HepG2 (cell line): ENCODE measurements around the gene ZNF557. TPM values are rescaled to one million over a fixed set of nuclear protein-coding genes. Genes with fewer than 3 reads are reported as not detected.

Experiments
- AGO1 ChIP-seq: fragments of 200-400 bp; formaldehyde crosslinking; IDR thresholded peaks from 2 replicates; pipeline ENCODE4 v1.6.1; 2017; ENCODE audit warnings: mild to moderate bottlenecking, low read depth, low read length, moderate library complexity; ENCODE audit not compliant: poor library complexity, severe bottlenecking
- CBFB ChIP-seq: sonication (generic); formaldehyde crosslinking; IDR thresholded peaks from 2 replicates; pipeline ENCODE4 v1.4.0; 2020; ENCODE audit warnings: missing genetic modification reagents
- CHD2 ChIP-seq: IDR thresholded peaks from 2 replicates; pipeline ENCODE4 v1.6.1; 2011; ENCODE audit warnings: low read depth, low read length, improper control_type of control experiment
- IRX3 ChIP-seq: sonication (generic); formaldehyde crosslinking; IDR thresholded peaks from 2 replicates; pipeline ENCODE4 v1.8.1; 2023; ENCODE audit warnings: mild to moderate bottlenecking, low read depth, missing genetic modification reagents, borderline replicate concordance
- KLF9 ChIP-seq: IDR thresholded peaks from 2 replicates; pipeline ENCODE4 v1.6.1; 2016; ENCODE audit warnings: low read depth
- NFIB ChIP-seq: sonication (generic); formaldehyde crosslinking; IDR thresholded peaks from 2 replicates; pipeline ENCODE4 v1.9.0; 2021; ENCODE audit warnings: missing genetic modification reagents, mild to moderate bottlenecking, borderline replicate concordance
- NFIC ChIP-seq: IDR thresholded peaks from 2 replicates; pipeline ENCODE4 v1.6.1; 2012; ENCODE audit warnings: mild to moderate bottlenecking, low read length, inconsistent platforms
- PAX8 ChIP-seq: sonication (generic); formaldehyde crosslinking; IDR thresholded peaks from 2 replicates; pipeline ENCODE4 v1.8.0; 2022; ENCODE audit warnings: mild to moderate bottlenecking, missing genetic modification reagents, borderline replicate concordance
- RARG ChIP-seq: sonication (generic); formaldehyde crosslinking; IDR thresholded peaks from 2 replicates; pipeline ENCODE4 v1.4.0; 2020; ENCODE audit warnings: low read depth, mild to moderate bottlenecking, missing genetic modification reagents
- RFX1 ChIP-seq: fragments of 450-650 bp; IDR thresholded peaks from 2 replicates; pipeline ENCODE4 v1.6.1; 2017
- ZNF562 ChIP-seq: sonication (generic); formaldehyde crosslinking; IDR thresholded peaks from 2 replicates; pipeline ENCODE4 v1.8.0; 2022; ENCODE audit warnings: missing genetic modification reagents, borderline replicate concordance
- ZNF724P ChIP-seq: sonication (generic); formaldehyde crosslinking; IDR thresholded peaks from 2 replicates; pipeline ENCODE4 v1.8.0; 2022; ENCODE audit warnings: missing genetic modification reagents, borderline replicate concordance
- ZSCAN29 ChIP-seq: sonication (generic); formaldehyde crosslinking; conservative IDR thresholded peaks from 2 replicates; pipeline ENCODE4 v1.4.0; 2020; ENCODE audit warnings: mild to moderate bottlenecking, missing genetic modification reagents
- ZSCAN30 ChIP-seq: sonication (generic); formaldehyde crosslinking; IDR thresholded peaks from 2 replicates; pipeline ENCODE4 v1.5.0; 2020; ENCODE audit warnings: mild to moderate bottlenecking, missing genetic modification reagents
- polyA plus RNA-seq, 8 experiments: library from polyadenylated mRNA; depleted of rRNA in 3 of 8; stranded (reverse) in 7 of 8; unstranded in 1 of 8; fragments of >200 nt; fragmentation: Illumina TruSeq in 4 of 8; extraction: Trizol in 4 of 8; gene quantifications; 2 replicates each; pipeline versions ENCODE4 v1.2.1 to v1.2.3, GENCODE V29; 2011 to 2016; ENCODE audit warnings: low read depth in 4 of 8, missing spikeins in 1 of 8, mixed read lengths in 1 of 8; ENCODE audit not compliant: insufficient read depth in 1 of 8
- total RNA-seq, 5 experiments: library from RNA; depleted of rRNA; stranded (reverse); fragments of >200 nt; fragmentation: Illumina TruSeq; extraction: Trizol; gene quantifications; 2 replicates each; pipeline ENCODE4 v1.2.3, GENCODE V29; 2016; ENCODE audit warnings: low read depth in 1 of 5
- TF ChIP-seq, protein P1 (sequence below): sonication (generic); formaldehyde crosslinking; IDR thresholded peaks from 2 replicates; pipeline ENCODE4 v1.5.0; 2020; ENCODE audit warnings: mild to moderate bottlenecking, missing genetic modification reagents, borderline replicate concordance
- TF ChIP-seq, protein P2 (sequence below): sonication (generic); formaldehyde crosslinking; IDR thresholded peaks from 2 replicates; pipeline ENCODE4 v1.4.0; 2020; ENCODE audit warnings: missing genetic modification reagents
- TF ChIP-seq, protein P3 (sequence below): sonication (generic); formaldehyde crosslinking; IDR thresholded peaks from 2 replicates; pipeline ENCODE4 v1.5.0; 2020; ENCODE audit warnings: missing genetic modification reagents, mild to moderate bottlenecking, borderline replicate concordance

The ZNF557 gene
- total and polyA plus RNA-seq, 2 of the 13 experiments (the other 11 are each of a cell fraction or from before 2014, with no cell fraction given) = 2.1 to 7.8 TPM

DNA sequence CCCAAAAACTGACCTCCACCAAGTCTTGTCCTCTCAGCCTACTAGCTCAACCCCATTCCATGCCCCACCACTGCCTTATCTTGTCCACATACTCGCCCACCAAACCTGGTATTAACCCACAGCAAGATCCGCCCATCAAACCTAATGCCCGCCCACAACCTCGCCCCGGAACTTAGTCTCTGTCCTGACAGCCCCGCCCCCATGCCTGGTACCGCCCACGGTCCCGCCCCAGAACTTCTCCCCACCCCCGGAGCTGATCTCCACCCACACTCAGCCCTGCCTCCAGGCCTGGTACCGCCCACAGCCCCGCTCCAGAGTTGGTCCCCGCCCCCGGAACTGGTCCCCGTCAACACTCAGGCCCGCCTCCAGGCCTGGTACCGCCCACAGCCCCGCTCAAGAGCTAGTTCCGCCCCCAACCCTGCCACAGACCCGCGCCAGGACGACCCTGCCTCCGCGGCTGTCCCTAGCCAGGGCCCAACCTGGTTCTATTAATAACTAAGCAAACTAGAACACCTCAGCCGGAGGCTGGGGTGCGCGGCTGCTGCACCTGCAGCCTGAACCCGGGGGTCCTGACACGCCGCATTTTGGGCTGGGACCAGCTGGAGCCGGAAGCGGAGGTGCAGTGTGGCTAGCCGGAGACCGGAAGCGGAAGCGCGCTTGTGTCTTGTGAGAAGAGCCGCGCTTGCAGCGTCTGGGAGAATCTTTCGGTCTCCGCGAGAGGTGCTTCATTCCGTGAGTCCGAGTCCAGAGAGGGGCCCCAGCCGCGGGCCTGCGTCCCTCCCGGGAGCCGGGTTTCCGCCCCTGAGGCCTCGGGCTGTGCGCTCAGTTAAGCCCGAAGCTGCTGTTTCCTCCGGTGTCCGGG lies at the start of gene ZNF557 (continued):
- TF ChIP-seq, protein P1, sequence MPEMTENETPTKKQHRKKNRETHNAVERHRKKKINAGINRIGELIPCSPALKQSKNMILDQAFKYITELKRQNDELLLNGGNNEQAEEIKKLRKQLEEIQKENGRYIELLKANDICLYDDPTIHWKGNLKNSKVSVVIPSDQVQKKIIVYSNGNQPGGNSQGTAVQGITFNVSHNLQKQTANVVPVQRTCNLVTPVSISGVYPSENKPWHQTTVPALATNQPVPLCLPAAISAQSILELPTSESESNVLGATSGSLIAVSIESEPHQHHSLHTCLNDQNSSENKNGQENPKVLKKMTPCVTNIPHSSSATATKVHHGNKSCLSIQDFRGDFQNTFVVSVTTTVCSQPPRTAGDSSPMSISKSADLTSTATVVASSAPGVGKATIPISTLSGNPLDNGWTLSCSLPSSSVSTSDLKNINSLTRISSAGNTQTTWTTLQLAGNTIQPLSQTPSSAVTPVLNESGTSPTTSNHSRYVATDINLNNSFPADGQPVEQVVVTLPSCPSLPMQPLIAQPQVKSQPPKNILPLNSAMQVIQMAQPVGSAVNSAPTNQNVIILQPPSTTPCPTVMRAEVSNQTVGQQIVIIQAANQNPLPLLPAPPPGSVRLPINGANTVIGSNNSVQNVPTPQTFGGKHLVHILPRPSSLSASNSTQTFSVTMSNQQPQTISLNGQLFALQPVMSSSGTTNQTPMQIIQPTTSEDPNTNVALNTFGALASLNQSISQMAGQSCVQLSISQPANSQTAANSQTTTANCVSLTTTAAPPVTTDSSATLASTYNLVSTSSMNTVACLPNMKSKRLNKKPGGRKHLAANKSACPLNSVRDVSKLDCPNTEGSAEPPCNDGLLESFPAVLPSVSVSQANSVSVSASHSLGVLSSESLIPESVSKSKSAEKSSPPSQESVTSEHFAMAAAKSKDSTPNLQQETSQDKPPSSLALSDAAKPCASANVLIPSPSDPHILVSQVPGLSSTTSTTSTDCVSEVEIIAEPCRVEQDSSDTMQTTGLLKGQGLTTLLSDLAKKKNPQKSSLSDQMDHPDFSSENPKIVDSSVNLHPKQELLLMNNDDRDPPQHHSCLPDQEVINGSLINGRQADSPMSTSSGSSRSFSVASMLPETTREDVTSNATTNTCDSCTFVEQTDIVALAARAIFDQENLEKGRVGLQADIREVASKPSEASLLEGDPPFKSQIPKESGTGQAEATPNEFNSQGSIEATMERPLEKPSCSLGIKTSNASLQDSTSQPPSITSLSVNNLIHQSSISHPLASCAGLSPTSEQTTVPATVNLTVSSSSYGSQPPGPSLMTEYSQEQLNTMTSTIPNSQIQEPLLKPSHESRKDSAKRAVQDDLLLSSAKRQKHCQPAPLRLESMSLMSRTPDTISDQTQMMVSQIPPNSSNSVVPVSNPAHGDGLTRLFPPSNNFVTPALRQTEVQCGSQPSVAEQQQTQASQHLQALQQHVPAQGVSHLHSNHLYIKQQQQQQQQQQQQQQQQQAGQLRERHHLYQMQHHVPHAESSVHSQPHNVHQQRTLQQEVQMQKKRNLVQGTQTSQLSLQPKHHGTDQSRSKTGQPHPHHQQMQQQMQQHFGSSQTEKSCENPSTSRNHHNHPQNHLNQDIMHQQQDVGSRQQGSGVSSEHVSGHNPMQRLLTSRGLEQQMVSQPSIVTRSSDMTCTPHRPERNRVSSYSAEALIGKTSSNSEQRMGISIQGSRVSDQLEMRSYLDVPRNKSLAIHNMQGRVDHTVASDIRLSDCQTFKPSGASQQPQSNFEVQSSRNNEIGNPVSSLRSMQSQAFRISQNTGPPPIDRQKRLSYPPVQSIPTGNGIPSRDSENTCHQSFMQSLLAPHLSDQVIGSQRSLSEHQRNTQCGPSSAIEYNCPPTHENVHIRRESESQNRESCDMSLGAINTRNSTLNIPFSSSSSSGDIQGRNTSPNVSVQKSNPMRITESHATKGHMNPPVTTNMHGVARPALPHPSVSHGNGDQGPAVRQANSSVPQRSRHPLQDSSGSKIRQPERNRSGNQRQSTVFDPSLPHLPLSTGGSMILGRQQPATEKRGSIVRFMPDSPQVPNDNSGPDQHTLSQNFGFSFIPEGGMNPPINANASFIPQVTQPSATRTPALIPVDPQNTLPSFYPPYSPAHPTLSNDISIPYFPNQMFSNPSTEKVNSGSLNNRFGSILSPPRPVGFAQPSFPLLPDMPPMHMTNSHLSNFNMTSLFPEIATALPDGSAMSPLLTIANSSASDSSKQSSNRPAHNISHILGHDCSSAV (CRISPR knock-in tag) = 0 out of 2 replicates have a peak, but pooled peaks have one; percentile 64
- TF ChIP-seq KLF9 = no peak
- no peak for TF ChIP-seq ZNF724P
- no peak for TF ChIP-seq RARG (CRISPR knock-in tag)
- no peak for TF ChIP-seq IRX3 (CRISPR knock-in tag)
- TF ChIP-seq RFX1 = no peak
- no peak for TF ChIP-seq ZNF562 (CRISPR knock-in tag)
- no peak for TF ChIP-seq ZSCAN29 (CRISPR knock-in tag)
- TF ChIP-seq, protein P2, sequence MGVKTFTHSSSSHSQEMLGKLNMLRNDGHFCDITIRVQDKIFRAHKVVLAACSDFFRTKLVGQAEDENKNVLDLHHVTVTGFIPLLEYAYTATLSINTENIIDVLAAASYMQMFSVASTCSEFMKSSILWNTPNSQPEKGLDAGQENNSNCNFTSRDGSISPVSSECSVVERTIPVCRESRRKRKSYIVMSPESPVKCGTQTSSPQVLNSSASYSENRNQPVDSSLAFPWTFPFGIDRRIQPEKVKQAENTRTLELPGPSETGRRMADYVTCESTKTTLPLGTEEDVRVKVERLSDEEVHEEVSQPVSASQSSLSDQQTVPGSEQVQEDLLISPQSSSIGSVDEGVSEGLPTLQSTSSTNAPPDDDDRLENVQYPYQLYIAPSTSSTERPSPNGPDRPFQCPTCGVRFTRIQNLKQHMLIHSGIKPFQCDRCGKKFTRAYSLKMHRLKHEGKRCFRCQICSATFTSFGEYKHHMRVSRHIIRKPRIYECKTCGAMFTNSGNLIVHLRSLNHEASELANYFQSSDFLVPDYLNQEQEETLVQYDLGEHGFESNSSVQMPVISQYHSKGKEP (CRISPR knock-in tag) = no peak
- TF ChIP-seq ZSCAN30 = no peak
- TF ChIP-seq PAX8 (CRISPR knock-in tag) = no peak
- TF ChIP-seq CBFB (CRISPR knock-in tag) = no peak
- TF ChIP-seq, protein P3, sequence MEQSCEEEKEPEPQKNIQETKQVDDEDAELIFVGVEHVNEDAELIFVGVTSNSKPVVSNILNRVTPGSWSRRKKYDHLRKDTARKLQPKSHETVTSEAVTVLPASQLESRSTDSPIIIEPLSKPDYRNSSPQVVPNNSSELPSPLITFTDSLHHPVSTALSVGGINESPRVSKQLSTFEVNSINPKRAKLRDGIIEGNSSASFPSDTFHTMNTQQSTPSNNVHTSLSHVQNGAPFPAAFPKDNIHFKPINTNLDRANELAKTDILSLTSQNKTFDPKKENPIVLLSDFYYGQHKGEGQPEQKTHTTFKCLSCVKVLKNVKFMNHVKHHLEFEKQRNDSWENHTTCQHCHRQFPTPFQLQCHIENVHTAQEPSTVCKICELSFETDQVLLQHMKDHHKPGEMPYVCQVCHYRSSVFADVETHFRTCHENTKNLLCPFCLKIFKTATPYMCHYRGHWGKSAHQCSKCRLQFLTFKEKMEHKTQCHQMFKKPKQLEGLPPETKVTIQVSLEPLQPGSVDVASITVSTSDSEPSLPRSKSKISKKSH = peak; percentile 16; the same call in 1 of the 2 replicates
- TF ChIP-seq NFIB (CRISPR knock-in tag) = no peak
- no peak for TF ChIP-seq NFIC
- TF ChIP-seq CHD2 = no peak
- peak; percentile 75 for TF ChIP-seq AGO1
